GM12878 (cell line): ENCODE results near the gene PLEKHO1. TPM values are rescaled to one million over a fixed set of nuclear protein-coding genes. Genes with fewer than 3 reads are reported as not detected.

Source experiments
- CBFB ChIP-seq: IDR thresholded peaks from 2 replicates; pipeline ENCODE4 v1.6.1; 2016; ENCODE audit warnings: antibody characterized with exemption, low read depth
- CHD4 ChIP-seq: fragments of 200-600 bp; sonication (generic); IDR thresholded peaks from 2 replicates; pipeline ENCODE4 v1.6.1; 2016; ENCODE audit warnings: mild to moderate bottlenecking
- DPF2 ChIP-seq: fragments of 450-650 bp; IDR thresholded peaks from 2 replicates; pipeline ENCODE4 v1.6.1; 2017; ENCODE audit warnings: mild to moderate bottlenecking
- SMAD1 ChIP-seq: fragments of 450-650 bp; IDR thresholded peaks from 2 replicates; pipeline ENCODE4 v1.6.1; 2018; ENCODE audit warnings: mild to moderate bottlenecking, low read depth; ENCODE audit not compliant: partially characterized antibody
- SUPT20H ChIP-seq: IDR thresholded peaks from 2 replicates; pipeline ENCODE4 v1.6.1; 2011; ENCODE audit warnings: low read depth, mild to moderate bottlenecking, low read length, moderate library complexity, borderline replicate concordance; ENCODE audit not compliant: control insufficient read depth
- SUZ12 ChIP-seq: fragments of 200-600 bp; sonication (generic); IDR thresholded peaks from one replicate; pipeline ENCODE4 v1.6.1; 2018; ENCODE audit warnings: antibody characterized with exemption, mild to moderate bottlenecking; ENCODE audit not compliant: unreplicated experiment
- TCF7 ChIP-seq: IDR thresholded peaks from 2 replicates; pipeline ENCODE4 v1.6.1; 2014; ENCODE audit warnings: antibody characterized with exemption, borderline replicate concordance
- polyA plus RNA-seq, 11 experiments: library from polyadenylated mRNA; depleted of rRNA in 4 of 11; unstranded in 6 of 11; stranded (reverse) in 5 of 11; fragments of >200 nt; fragmentation: Nextera tagmentation in 4 of 11; fragmentation: Illumina TruSeq in 1 of 11; extraction: Ambion mirVana in 4 of 11; extraction: Trizol in 1 of 11; gene quantifications; 1 replicate in 1 of 11; 2 replicates in 10 of 11; pipeline versions ENCODE4 v1.2.1 to v1.2.3, GENCODE V29; 2011 to 2016; ENCODE audit warnings: inconsistent platforms in 2 of 11, missing spikeins in 2 of 11, low read depth in 1 of 11
- total RNA-seq, 4 experiments: library from RNA; depleted of rRNA in 3 of 4; stranded (reverse); fragments of >200 nt in 3 of 4; fragmentation: Illumina TruSeq in 1 of 4; extraction: Trizol in 1 of 4; gene quantifications; 2 replicates each; pipeline versions ENCODE4 v1.2.1 to v1.2.3, GENCODE V29; 2013 to 2021
- TF ChIP-seq, protein P1 (sequence below): fragments of 450-650 bp; formaldehyde crosslinking; IDR thresholded peaks from 2 replicates; pipeline ENCODE4 v1.4.0; 2020; ENCODE audit warnings: mild to moderate bottlenecking, moderate library complexity
- TF ChIP-seq, protein P2 (sequence below): fragments of 450-650 bp; IDR thresholded peaks from 2 replicates; pipeline ENCODE4 v1.6.1; 2017; ENCODE audit warnings: borderline replicate concordance

The PLEKHO1 gene
- total and polyA plus RNA-seq, 10 of the 15 experiments (the other 5 are each of a cell fraction or from before 2014, with no cell fraction given): 5.3 to 184 (median 88.8) TPM

DNA sequence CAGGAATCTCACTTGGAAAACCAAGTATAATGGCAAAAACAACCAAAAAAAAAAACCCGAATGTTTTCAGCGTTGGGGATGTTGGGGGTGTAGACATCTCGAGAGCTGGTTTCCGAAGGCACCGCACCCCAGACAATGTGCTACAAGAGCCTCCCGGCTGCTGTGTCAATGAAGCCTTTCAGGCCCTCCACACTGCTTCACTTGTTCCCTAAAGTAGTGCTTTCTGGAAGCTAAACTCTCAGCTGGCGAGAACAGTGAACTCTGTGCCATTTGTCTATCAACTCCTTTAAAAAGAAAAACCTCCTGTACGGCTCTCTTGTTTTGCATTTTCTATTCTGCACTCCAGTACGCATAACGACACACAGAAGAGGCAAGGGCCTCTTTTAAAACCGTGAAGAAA is 32.5 kb downstream of the PLEKHO1 start (continued):
- TF ChIP-seq DPF2: no peak
- no peak for TF ChIP-seq CBFB
- TF ChIP-seq TCF7: no peak
- no peak for TF ChIP-seq CHD4
- TF ChIP-seq, protein P1, sequence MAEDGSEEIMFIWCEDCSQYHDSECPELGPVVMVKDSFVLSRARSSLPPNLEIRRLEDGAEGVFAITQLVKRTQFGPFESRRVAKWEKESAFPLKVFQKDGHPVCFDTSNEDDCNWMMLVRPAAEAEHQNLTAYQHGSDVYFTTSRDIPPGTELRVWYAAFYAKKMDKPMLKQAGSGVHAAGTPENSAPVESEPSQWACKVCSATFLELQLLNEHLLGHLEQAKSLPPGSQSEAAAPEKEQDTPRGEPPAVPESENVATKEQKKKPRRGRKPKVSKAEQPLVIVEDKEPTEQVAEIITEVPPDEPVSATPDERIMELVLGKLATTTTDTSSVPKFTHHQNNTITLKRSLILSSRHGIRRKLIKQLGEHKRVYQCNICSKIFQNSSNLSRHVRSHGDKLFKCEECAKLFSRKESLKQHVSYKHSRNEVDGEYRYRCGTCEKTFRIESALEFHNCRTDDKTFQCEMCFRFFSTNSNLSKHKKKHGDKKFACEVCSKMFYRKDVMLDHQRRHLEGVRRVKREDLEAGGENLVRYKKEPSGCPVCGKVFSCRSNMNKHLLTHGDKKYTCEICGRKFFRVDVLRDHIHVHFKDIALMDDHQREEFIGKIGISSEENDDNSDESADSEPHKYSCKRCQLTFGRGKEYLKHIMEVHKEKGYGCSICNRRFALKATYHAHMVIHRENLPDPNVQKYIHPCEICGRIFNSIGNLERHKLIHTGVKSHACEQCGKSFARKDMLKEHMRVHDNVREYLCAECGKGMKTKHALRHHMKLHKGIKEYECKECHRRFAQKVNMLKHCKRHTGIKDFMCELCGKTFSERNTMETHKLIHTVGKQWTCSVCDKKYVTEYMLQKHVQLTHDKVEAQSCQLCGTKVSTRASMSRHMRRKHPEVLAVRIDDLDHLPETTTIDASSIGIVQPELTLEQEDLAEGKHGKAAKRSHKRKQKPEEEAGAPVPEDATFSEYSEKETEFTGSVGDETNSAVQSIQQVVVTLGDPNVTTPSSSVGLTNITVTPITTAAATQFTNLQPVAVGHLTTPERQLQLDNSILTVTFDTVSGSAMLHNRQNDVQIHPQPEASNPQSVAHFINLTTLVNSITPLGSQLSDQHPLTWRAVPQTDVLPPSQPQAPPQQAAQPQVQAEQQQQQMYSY (CRISPR knock-in tag): no peak
- TF ChIP-seq SMAD1: no peak
- TF ChIP-seq SUPT20H: no peak
- TF ChIP-seq SUZ12: no peak
- TF ChIP-seq, protein P2, sequence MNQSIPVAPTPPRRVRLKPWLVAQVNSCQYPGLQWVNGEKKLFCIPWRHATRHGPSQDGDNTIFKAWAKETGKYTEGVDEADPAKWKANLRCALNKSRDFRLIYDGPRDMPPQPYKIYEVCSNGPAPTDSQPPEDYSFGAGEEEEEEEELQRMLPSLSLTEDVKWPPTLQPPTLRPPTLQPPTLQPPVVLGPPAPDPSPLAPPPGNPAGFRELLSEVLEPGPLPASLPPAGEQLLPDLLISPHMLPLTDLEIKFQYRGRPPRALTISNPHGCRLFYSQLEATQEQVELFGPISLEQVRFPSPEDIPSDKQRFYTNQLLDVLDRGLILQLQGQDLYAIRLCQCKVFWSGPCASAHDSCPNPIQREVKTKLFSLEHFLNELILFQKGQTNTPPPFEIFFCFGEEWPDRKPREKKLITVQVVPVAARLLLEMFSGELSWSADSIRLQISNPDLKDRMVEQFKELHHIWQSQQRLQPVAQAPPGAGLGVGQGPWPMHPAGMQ: no peak
